ENCODE results near the gene PAPPA.

Gene PAPPA

GRCh38 chr9:116368680-116369079, 215.1 kb downstream of the PAPPA start:
- Histone ChIP-seq H3K27me3 (no peaks in the 10 kb centered on the region), H3K4me3 (no peak overlapping the region), H3K36me3 (peaks cover 0 to 11% (median 0%) of the 10 kb centered on the region in 3 donors), H3K4me1 (peaks cover 0 to 11% (median 0%) of the 10 kb centered on the region in 4 donors), H3K27ac (no peak overlapping the region), H3K9me3 (no peaks in the 10 kb centered on the region)
- intact Hi-C loops (cut with DNase I; ENCODE audit: low total_unique reads) = loop anchor here (10.0 kb wide), 1 partner anchor 774 kb away; no protein-coding TSS in a partner anchor
- DNase-seq = no peak
- no peak for TF ChIP-seq CTCF (IDR thresholded peaks at IDR 0.05)

- Histone ChIP-seq H3K9me3 (no peaks in the 10 kb centered on the region), H3K36me3 (peaks cover 0 to 9% (median 0%) of the 10 kb centered on the region in 3 donors), H3K4me3 (no peak overlapping the region), H3K27ac (no peak overlapping the region), H3K27me3 (no peaks in the 10 kb centered on the region), H3K4me1 (peaks cover 0 to 11% (median 0%) of the 10 kb centered on the region in 4 donors)
- intact Hi-C loops (cut with DNase I; ENCODE audit: low total_unique reads) = loop anchor here (10.0 kb wide), 1 partner anchor 775 kb away; no protein-coding TSS in a partner anchor
- no peak for TF ChIP-seq CTCF (IDR thresholded peaks at IDR 0.05)
- no peak for DNase-seq
Measured at GRCh38 chr9:116369706-116370105, 216.1 kb downstream of the PAPPA start.

- intact Hi-C loops (cut with DNase I; ENCODE audit: low total_unique reads) = no loop called here
- no peak for DNase-seq
- no peak overlapping the region for H3K4me3 ChIP-seq
- H3K27ac ChIP-seq = no peak overlapping the region
- no peaks in the 10 kb centered on the region for H3K27me3 ChIP-seq
- H3K9me3 ChIP-seq = no peaks in the 10 kb centered on the region
- peaks cover 0 to 8% (median 0%) of the 10 kb centered on the region in 4 donors for H3K4me1 ChIP-seq
- peaks cover 0 to 9% (median 0%) of the 10 kb centered on the region in 3 donors for H3K36me3 ChIP-seq
- TF ChIP-seq CTCF (IDR thresholded peaks at IDR 0.05) = no peak
Measured at GRCh38 chr9:116370556-116370955, 217.0 kb downstream of the PAPPA start.

- Histone ChIP-seq H3K27me3 (no peaks in the 10 kb centered on the region), H3K36me3 (peaks cover 0 to 9% (median 0%) of the 10 kb centered on the region in 3 donors), H3K9me3 (no peaks in the 10 kb centered on the region), H3K4me1 (peaks cover 0 to 7% (median 0%) of the 10 kb centered on the region in 4 donors), H3K27ac (no peak overlapping the region), H3K4me3 (no peak overlapping the region)
- no peak for TF ChIP-seq CTCF (IDR thresholded peaks at IDR 0.05)
- no peak for DNase-seq
- intact Hi-C loops (cut with DNase I; ENCODE audit: low total_unique reads) = no loop called here
Measured at GRCh38 chr9:116372081-116372673, 218.6 kb downstream of the PAPPA start.

- no peak overlapping the region for H3K4me3 ChIP-seq
- no peak overlapping the region for H3K27ac ChIP-seq
- H3K27me3 ChIP-seq = no peaks in the 10 kb centered on the region
- H3K9me3 ChIP-seq = no peaks in the 10 kb centered on the region
- H3K36me3 ChIP-seq = peaks cover 0 to 9% (median 0%) of the 10 kb centered on the region in 3 donors
- no peak for DNase-seq
- intact Hi-C loops (cut with DNase I; ENCODE audit: low total_unique reads) = no loop called here
- H3K4me1 ChIP-seq = peaks cover 0 to 13% (median 0%) of the 10 kb centered on the region in 4 donors
- TF ChIP-seq CTCF (IDR thresholded peaks at IDR 0.05) = no peak
Measured at GRCh38 chr9:116372786-116373185, 219.2 kb downstream of the PAPPA start.
